Colonic mucosa (tissue), 4 donors: ENCODE data around the gene RSPO3. TPM values are rescaled to one million over a fixed set of nuclear protein-coding genes. Genes with fewer than 3 reads are reported as not detected.

Experiments used
- DNase-seq: peaks from one replicate; pipeline ENCODE4 v3.0.0-alpha.2; 2020
- H3K27ac ChIP-seq: fragments of 200-600 bp; one replicate; pipeline ENCODE4 v1.8.0; 2021
- H3K27me3 ChIP-seq: fragments of 200-600 bp; one replicate; pipeline ENCODE4 v1.8.0; 2021
- H3K36me3 ChIP-seq: fragments of 200-600 bp; one replicate; pipeline ENCODE4 v1.8.0; 2021
- H3K4me1 ChIP-seq: fragments of 200-600 bp; one replicate; pipeline ENCODE4 v1.8.0; 2021; ENCODE audit warnings: mild to moderate bottlenecking
- H3K4me3 ChIP-seq: fragments of 200-600 bp; one replicate; pipeline ENCODE4 v1.8.0; 2021
- H3K9ac ChIP-seq, 2 donors: one replicate each; pipeline ENCODE4 v1.7.0; 2013; ENCODE audit warnings: control low read depth in 2 of 2, low read depth in 2 of 2, low read length in 2 of 2
- H3K9me3 ChIP-seq: fragments of 200-600 bp; one replicate; pipeline ENCODE4 v1.8.0; 2021
- CTCF ChIP-seq: fragments of 200-600 bp; IDR thresholded peaks from one replicate; pipeline ENCODE4 v1.8.0; 2022; ENCODE audit warnings: antibody characterized with exemption, mild to moderate bottlenecking
- intact Hi-C: fragments of 100-400 bp; cut with DNase I; formaldehyde crosslinking; loops from one replicate; pipeline ENCODE4 v1.14.1; 2022
- total RNA-seq, 2 donors: library from RNA; stranded (reverse); fragmentation: NEBNext Ultra II Directional in 1 of 2; extraction: Animal tissue kit (Norgen Biotek cat#: 25700) in 1 of 2; gene quantifications; one replicate each; pipeline ENCODE4 v1.2.1, GENCODE V29; 2021
- donor health status: healthy.
- donor health status: DM: no; HTN: no; CAD: no.
- donor health status: DM: no; HTN: no; CAD: no.

RSPO3 gene
- total RNA-seq, 2 donors from 2014 or later, result 1.8 to 4.4 TPM

DNA sequence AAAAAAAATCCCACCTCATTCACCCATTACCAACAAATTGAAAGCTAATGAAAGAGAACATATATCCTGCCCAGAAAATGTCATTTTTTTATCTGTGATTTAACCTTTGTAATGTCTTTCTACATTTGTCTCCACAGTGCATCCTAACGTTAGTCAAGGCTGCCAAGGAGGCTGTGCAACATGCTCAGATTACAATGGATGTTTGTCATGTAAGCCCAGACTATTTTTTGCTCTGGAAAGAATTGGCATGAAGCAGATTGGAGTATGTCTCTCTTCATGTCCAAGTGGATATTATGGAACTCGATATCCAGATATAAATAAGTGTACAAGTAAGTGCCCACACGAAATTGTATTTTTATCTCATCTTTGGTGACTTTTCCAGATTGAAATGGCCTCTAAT lies 30.0 kb downstream of the RSPO3 start:
- Histone ChIP-seq H3K36me3 (no peaks in the 10 kb centered on the region), H3K27me3 (no peaks in the 10 kb centered on the region), H3K9ac (no peak overlapping the region), H3K9me3 (no peaks in the 10 kb centered on the region), H3K4me3 (no peak overlapping the region), H3K27ac (no peak overlapping the region), H3K4me1 (no peaks in the 10 kb centered on the region)
- no peak for DNase-seq
- intact Hi-C loops, result no loop called here
- no peak for TF ChIP-seq CTCF

DNA sequence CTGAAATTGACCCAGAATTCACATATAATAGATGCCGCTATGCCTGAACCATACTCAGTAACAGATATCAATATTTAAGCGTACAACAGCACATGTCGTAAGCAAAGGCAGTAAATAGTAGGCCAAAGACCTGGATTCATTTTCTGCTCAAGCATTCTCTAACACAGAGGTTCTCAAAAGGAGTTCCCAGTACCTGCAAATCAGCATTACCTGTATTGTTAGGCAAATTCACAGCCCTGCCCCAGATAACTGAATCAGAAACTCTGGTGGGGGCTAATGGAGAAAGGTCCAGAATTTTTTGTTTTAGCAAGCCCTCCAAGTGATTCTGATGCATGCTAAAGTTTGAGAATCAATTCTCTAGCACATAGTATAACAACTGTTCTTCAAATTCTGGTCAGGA lies 36.0 kb downstream of the RSPO3 start:
- no peak for DNase-seq

GRCh38 chr6:127160484-127160883 lies 42.0 kb downstream of the RSPO3 start:
- intact Hi-C loops, result no loop called here

More for the DNA sequence above, 36.0 kb downstream of the RSPO3 start:
- H3K36me3 ChIP-seq, result no peaks in the 10 kb centered on the region
- no peak overlapping the region for H3K4me3 ChIP-seq
- no peaks in the 10 kb centered on the region for H3K27me3 ChIP-seq
- H3K4me1 ChIP-seq, result no peaks in the 10 kb centered on the region
- no peak overlapping the region for H3K9ac ChIP-seq
- intact Hi-C loops, result no loop called here
- no peak overlapping the region for H3K27ac ChIP-seq
- H3K9me3 ChIP-seq, result no peaks in the 10 kb centered on the region
- no peak for TF ChIP-seq CTCF

DNA sequence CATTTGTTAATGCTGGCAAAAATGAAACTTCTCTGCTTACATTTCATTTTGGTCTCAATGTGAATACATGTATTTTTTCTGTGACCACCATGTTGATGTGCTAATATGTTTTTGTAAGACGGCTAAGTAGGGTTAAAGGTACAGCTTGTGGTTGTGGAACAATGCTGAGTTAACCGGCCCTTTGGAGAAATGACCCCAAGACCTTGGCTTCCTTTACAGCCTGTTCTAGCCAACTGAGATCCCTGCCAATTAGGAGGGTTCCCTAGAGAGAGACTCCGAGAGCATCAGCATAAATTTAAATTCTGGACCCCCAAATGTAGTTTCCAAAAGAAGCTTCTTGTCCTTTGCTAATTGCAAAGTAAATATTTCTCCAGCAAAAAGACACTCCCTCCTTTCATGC lies 44.4 kb downstream of the RSPO3 start:
- H3K36me3 ChIP-seq, result no peaks in the 10 kb centered on the region
- no peak for TF ChIP-seq CTCF
- H3K9me3 ChIP-seq, result no peaks in the 10 kb centered on the region
- intact Hi-C loops, result no loop called here
- no peaks in the 10 kb centered on the region for H3K27me3 ChIP-seq
- H3K27ac ChIP-seq, result no peak overlapping the region
- DNase-seq, result no peak
- no peak overlapping the region for H3K9ac ChIP-seq
- no peak overlapping the region for H3K4me3 ChIP-seq
- no peaks in the 10 kb centered on the region for H3K4me1 ChIP-seq

More at GRCh38 chr6:127160484-127160883, 42.0 kb downstream of the RSPO3 start:
- no peaks in the 10 kb centered on the region for H3K4me1 ChIP-seq
- no peak overlapping the region for H3K4me3 ChIP-seq
- no peak for DNase-seq
- TF ChIP-seq CTCF, result no peak
- no peak overlapping the region for H3K9ac ChIP-seq
- no peaks in the 10 kb centered on the region for H3K9me3 ChIP-seq
- no peaks in the 10 kb centered on the region for H3K27me3 ChIP-seq
- H3K36me3 ChIP-seq, result no peaks in the 10 kb centered on the region
- H3K27ac ChIP-seq, result no peak overlapping the region

DNA sequence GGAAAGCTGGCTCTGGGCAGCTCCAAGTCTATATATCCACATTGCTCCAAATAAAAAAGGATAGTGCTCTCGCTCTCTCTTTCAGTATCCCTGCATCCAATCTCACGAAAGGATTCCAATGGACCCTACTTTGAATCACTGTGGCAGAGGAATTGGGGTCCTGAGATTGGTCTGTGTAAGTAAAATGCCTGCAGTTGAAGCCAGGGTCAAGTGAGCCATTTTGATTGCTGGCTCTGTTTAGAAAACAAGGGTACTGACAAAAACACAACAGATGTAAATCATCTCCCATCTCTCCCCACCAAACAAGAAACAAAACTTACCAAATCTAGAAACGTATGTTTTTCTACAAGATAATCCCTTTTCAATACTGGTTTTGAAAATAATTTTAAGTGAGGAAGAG lies 45.6 kb downstream of the RSPO3 start:
- Histone ChIP-seq H3K4me1 (no peaks in the 10 kb centered on the region), H3K36me3 (no peaks in the 10 kb centered on the region), H3K9me3 (no peaks in the 10 kb centered on the region), H3K27me3 (no peaks in the 10 kb centered on the region), H3K4me3 (no peak overlapping the region), H3K9ac (no peak overlapping the region), H3K27ac (no peak overlapping the region)
- TF ChIP-seq CTCF, result no peak
- intact Hi-C loops, result no loop called here
- DNase-seq, result no peak

DNA sequence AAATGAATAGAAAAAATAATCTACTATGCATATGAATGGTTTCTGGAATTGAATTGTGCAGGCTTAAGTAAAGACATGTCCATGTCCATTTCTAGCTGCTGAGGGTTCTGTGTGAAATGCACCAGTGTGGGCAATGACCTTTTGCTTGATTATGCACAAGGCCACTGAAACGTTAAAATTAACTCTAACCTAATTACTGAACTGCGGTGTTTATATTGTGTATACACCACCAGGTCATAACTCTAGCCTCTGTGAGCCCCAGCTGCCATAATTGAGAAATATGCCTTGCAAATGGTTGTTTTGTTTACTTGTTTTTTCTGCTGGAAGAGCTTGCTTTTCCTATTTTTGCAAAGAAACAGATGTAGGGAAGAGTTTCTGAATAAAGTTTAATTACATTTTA lies 46.1 kb downstream of the RSPO3 start:
- Histone ChIP-seq H3K36me3 (no peaks in the 10 kb centered on the region), H3K9ac (no peak overlapping the region), H3K4me3 (no peak overlapping the region), H3K27me3 (no peaks in the 10 kb centered on the region), H3K9me3 (no peaks in the 10 kb centered on the region), H3K4me1 (no peaks in the 10 kb centered on the region), H3K27ac (no peak overlapping the region)
- no peak for DNase-seq
- TF ChIP-seq CTCF, result no peak
- intact Hi-C loops, result no loop called here
